ENCODE data around the gene MTA2.

GRCh38 chr11:62645671-62645945 is 43.9 kb upstream of the MTA2 start:
- no peak for TF ChIP-seq CTCF (IDR thresholded peaks at IDR 0.05)
- TF ChIP-seq ZFX (IDR thresholded peaks at IDR 0.05; ENCODE audit: borderline replicate concordance): no peak

All from 22Rv1 (cell line).